ENCODE data around the gene SPC24.

The SPC24 gene

DNA sequence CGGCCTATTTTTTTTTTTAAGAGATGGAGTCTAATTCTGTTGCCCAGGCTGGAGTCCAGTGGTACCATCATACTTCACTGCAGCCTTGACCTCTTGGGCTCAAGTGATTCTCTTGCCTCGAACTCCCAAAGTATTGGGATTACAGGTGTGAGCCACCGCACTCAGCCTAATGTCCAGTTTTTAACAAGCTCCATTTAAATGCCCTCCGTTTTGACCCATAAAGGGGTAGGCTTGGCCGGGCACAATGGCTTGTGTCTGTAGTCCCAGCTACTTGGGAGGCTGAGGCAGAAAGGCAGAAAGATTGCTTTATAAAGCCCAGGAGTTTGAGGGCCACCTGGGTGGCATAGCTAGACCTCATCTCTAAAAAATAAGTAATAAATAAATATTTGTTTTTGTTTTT lies 54.5 kb downstream of the SPC24 start:
- no peak for DNase-seq
- no peak overlapping the region for H4K12ac ChIP-seq (ENCODE audit: low read depth, low read length)
- peaks cover 0 to under 1% of the 10 kb centered on the region in 2 experiments for H3K4me1 ChIP-seq (ENCODE audit: control insufficient read depth in 1 of 2, insufficient read depth in 2 of 2, low read length in 2 of 2)
- no CpG with 5 or more reads among the region's 5 CpGs for WGBS (ENCODE audit: extremely low coverage, insufficient coverage, insufficient read length)
- no peaks in the 10 kb centered on the region for H3K27me3 ChIP-seq (ENCODE audit: insufficient read depth, low read length)
- H3K14ac ChIP-seq (ENCODE audit: low read length) = no peak overlapping the region
- H4K91ac ChIP-seq (ENCODE audit: low read depth, low read length) = no peak overlapping the region
- no peak overlapping the region for H4K8ac ChIP-seq (ENCODE audit: low read depth, low read length)
- peaks cover 62 to 74% of the 10 kb centered on the region in 2 experiments for H3K36me3 ChIP-seq (ENCODE audit: control insufficient read depth in 1 of 2, insufficient read depth in 2 of 2, low read length in 2 of 2)
- no peak overlapping the region for H2AFZ ChIP-seq (ENCODE audit: insufficient read depth, low read length, poor library complexity)
- no peak overlapping the region for H3K27ac ChIP-seq (ENCODE audit: low read depth, low read length)
- no peak overlapping the region for H2BK12ac ChIP-seq (ENCODE audit: low read length)
- no peaks in the 10 kb centered on the region for H3K9me3 ChIP-seq (ENCODE audit: insufficient read depth, low read depth, low read length)
- H3K9ac ChIP-seq (ENCODE audit: low read length) = no peak overlapping the region
- H2BK5ac ChIP-seq (ENCODE audit: low read depth, low read length, poor library complexity) = no peak overlapping the region
- H3K18ac ChIP-seq (ENCODE audit: low read length) = no peak overlapping the region
- H3K4me3 ChIP-seq (ENCODE audit: low read depth, low read length) = no peak overlapping the region
- no peak overlapping the region for H3K23ac ChIP-seq (ENCODE audit: low read length)
- H3K4me2 ChIP-seq (ENCODE audit: low read length) = no peak overlapping the region
- peaks cover 7% of the 10 kb centered on the region for H3K79me2 ChIP-seq (ENCODE audit: control insufficient read depth, insufficient read depth, low read length, poor library complexity)
- H3K4ac ChIP-seq (ENCODE audit: low read depth, low read length) = no peak overlapping the region
- no peaks in the 10 kb centered on the region for H3K79me1 ChIP-seq (ENCODE audit: low read length)
- no peak overlapping the region for H2BK120ac ChIP-seq (ENCODE audit: insufficient read depth, low read length, poor library complexity)
- no peak overlapping the region for H2AK5ac ChIP-seq (ENCODE audit: low read length)

DNA sequence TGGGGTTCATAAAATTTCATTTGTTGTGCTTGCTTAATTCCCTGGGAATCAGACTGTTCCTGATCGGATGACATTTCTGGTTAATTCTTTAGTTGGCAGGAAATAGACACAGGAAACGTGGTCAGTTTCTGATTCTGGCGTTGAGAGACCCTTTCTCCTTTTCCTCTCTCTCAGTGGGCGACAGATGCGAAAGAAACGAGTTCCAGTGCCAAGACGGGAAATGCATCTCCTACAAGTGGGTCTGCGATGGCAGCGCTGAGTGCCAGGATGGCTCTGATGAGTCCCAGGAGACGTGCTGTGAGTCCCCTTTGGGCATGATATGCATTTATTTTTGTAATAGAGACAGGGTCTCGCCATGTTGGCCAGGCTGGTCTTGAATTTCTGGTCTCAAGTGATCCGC lies 55.5 kb downstream of the SPC24 start:
- no CpG with 5 or more reads among the region's 12 CpGs for WGBS (ENCODE audit: extremely low coverage, insufficient coverage, insufficient read length)
- no peak overlapping the region for H2BK5ac ChIP-seq (ENCODE audit: low read depth, low read length, poor library complexity)

DNA sequence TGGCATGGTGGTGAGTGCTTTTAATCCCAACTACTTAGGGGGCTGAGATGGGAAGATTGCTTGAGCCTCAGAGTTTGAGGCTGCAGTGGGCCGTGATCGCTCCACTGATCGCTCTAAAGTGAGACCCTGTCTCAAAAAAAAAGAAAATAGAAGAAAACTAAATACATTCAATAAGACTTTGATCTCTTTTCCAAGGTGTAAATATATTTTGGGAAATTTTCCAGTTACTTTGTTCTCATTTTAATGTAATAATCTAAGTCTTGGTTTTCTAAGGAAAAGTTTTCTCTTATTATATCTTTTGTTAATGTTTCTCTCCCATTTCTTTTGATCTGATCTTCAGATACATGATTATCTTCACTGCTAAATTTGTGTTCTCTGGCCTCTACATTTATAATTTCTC lies 56.7 kb downstream of the SPC24 start:
- Histone ChIP-seq H3K4me2 (ENCODE audit: low read length) (no peak overlapping the region), H3K18ac (ENCODE audit: low read length) (no peak overlapping the region), H2BK120ac (ENCODE audit: insufficient read depth, low read length, poor library complexity) (no peak overlapping the region), H3K9ac (ENCODE audit: low read length) (no peak overlapping the region), H3K4me1 (ENCODE audit: control insufficient read depth in 1 of 2, insufficient read depth in 2 of 2, low read length in 2 of 2) (peaks cover 6 to 9% of the 10 kb centered on the region in 2 experiments), H3K9me3 (ENCODE audit: insufficient read depth, low read depth, low read length) (no peaks in the 10 kb centered on the region), H4K12ac (ENCODE audit: low read depth, low read length) (no peak overlapping the region), H3K4me3 (ENCODE audit: low read depth, low read length) (no peak overlapping the region), H3K14ac (ENCODE audit: low read length) (no peak overlapping the region), H2BK12ac (ENCODE audit: low read length) (no peak overlapping the region), H4K8ac (ENCODE audit: low read depth, low read length) (no peak overlapping the region), H2BK5ac (ENCODE audit: low read depth, low read length, poor library complexity) (no peak overlapping the region), H3K79me2 (ENCODE audit: control insufficient read depth, insufficient read depth, low read length, poor library complexity) (peaks cover 20% of the 10 kb centered on the region), H2AFZ (ENCODE audit: insufficient read depth, low read length, poor library complexity) (no peak overlapping the region), H3K4ac (ENCODE audit: low read depth, low read length) (no peak overlapping the region), H3K36me3 (ENCODE audit: control insufficient read depth in 1 of 2, insufficient read depth in 2 of 2, low read length in 2 of 2) (peaks cover 58 to 71% of the 10 kb centered on the region in 2 experiments), H2AK5ac (ENCODE audit: low read length) (no peak overlapping the region), H3K27ac (ENCODE audit: low read depth, low read length) (no peak overlapping the region), H3K23ac (ENCODE audit: low read length) (no peak overlapping the region), H3K79me1 (ENCODE audit: low read length) (no peaks in the 10 kb centered on the region), H3K27me3 (ENCODE audit: insufficient read depth, low read length) (no peaks in the 10 kb centered on the region), H4K91ac (ENCODE audit: low read depth, low read length) (no peak overlapping the region)
- no peak for DNase-seq
- WGBS (ENCODE audit: extremely low coverage, insufficient coverage, insufficient read length) = no CpG with 5 or more reads among the region's 3 CpGs

More for the DNA sequence above, 55.5 kb downstream of the SPC24 start:
- no peak overlapping the region for H2BK120ac ChIP-seq (ENCODE audit: insufficient read depth, low read length, poor library complexity)
- H4K8ac ChIP-seq (ENCODE audit: low read depth, low read length) = no peak overlapping the region
- no peak overlapping the region for H2AK5ac ChIP-seq (ENCODE audit: low read length)
- H3K14ac ChIP-seq (ENCODE audit: low read length) = no peak overlapping the region
- peaks cover 60 to 70% of the 10 kb centered on the region in 2 experiments for H3K36me3 ChIP-seq (ENCODE audit: control insufficient read depth in 1 of 2, insufficient read depth in 2 of 2, low read length in 2 of 2)
- no peak overlapping the region for H4K91ac ChIP-seq (ENCODE audit: low read depth, low read length)
- no peak overlapping the region for H3K23ac ChIP-seq (ENCODE audit: low read length)
- H3K27ac ChIP-seq (ENCODE audit: low read depth, low read length) = no peak overlapping the region
- no peak overlapping the region for H2BK12ac ChIP-seq (ENCODE audit: low read length)
- no peak overlapping the region for H3K9ac ChIP-seq (ENCODE audit: low read length)
- peak overlapping the region; percentile 0 for H3K4ac ChIP-seq (ENCODE audit: low read depth, low read length)
- no peak overlapping the region for H3K18ac ChIP-seq (ENCODE audit: low read length)
- H3K9me3 ChIP-seq (ENCODE audit: insufficient read depth, low read depth, low read length) = no peaks in the 10 kb centered on the region
- DNase-seq = no peak
- H4K12ac ChIP-seq (ENCODE audit: low read depth, low read length) = no peak overlapping the region
- peaks cover 0 to 2% of the 10 kb centered on the region in 2 experiments for H3K4me1 ChIP-seq (ENCODE audit: control insufficient read depth in 1 of 2, insufficient read depth in 2 of 2, low read length in 2 of 2)
- peaks cover 13% of the 10 kb centered on the region for H3K79me2 ChIP-seq (ENCODE audit: control insufficient read depth, insufficient read depth, low read length, poor library complexity)
- H2AFZ ChIP-seq (ENCODE audit: insufficient read depth, low read length, poor library complexity) = no peak overlapping the region
- H3K4me2 ChIP-seq (ENCODE audit: low read length) = no peak overlapping the region
- H3K4me3 ChIP-seq (ENCODE audit: low read depth, low read length) = no peak overlapping the region
- no peaks in the 10 kb centered on the region for H3K27me3 ChIP-seq (ENCODE audit: insufficient read depth, low read length)
- H3K79me1 ChIP-seq (ENCODE audit: low read length) = no peaks in the 10 kb centered on the region

GRCh38 chr19:11098327-11098726 lies 57.3 kb downstream of the SPC24 start:
- no peak overlapping the region for H2BK12ac ChIP-seq (ENCODE audit: low read length)
- no peak overlapping the region for H3K18ac ChIP-seq (ENCODE audit: low read length)
- H2AFZ ChIP-seq (ENCODE audit: insufficient read depth, low read length, poor library complexity) = no peak overlapping the region
- WGBS (ENCODE audit: extremely low coverage, insufficient coverage, insufficient read length) = no CpG with 5 or more reads among the region's 2 CpGs
- no peaks in the 10 kb centered on the region for H3K9me3 ChIP-seq (ENCODE audit: insufficient read depth, low read depth, low read length)
- H3K4ac ChIP-seq (ENCODE audit: low read depth, low read length) = peak overlapping the region; percentile 65
- H4K8ac ChIP-seq (ENCODE audit: low read depth, low read length) = no peak overlapping the region
- peaks cover 6 to 14% of the 10 kb centered on the region in 2 experiments for H3K4me1 ChIP-seq (ENCODE audit: control insufficient read depth in 1 of 2, insufficient read depth in 2 of 2, low read length in 2 of 2)
- H3K4me2 ChIP-seq (ENCODE audit: low read length) = no peak overlapping the region
- H2BK5ac ChIP-seq (ENCODE audit: low read depth, low read length, poor library complexity) = no peak overlapping the region
- peaks cover 25% of the 10 kb centered on the region for H3K79me2 ChIP-seq (ENCODE audit: control insufficient read depth, insufficient read depth, low read length, poor library complexity)
- no peak overlapping the region for H3K27ac ChIP-seq (ENCODE audit: low read depth, low read length)
- H3K27me3 ChIP-seq (ENCODE audit: insufficient read depth, low read length) = no peaks in the 10 kb centered on the region
- no peak overlapping the region for H2AK5ac ChIP-seq (ENCODE audit: low read length)
- H3K79me1 ChIP-seq (ENCODE audit: low read length) = no peaks in the 10 kb centered on the region
- H3K36me3 ChIP-seq (ENCODE audit: control insufficient read depth in 1 of 2, insufficient read depth in 2 of 2, low read length in 2 of 2) = peaks cover 57 to 72% of the 10 kb centered on the region in 2 experiments
- no peak overlapping the region for H4K91ac ChIP-seq (ENCODE audit: low read depth, low read length)
- no peak overlapping the region for H3K23ac ChIP-seq (ENCODE audit: low read length)
- H4K12ac ChIP-seq (ENCODE audit: low read depth, low read length) = no peak overlapping the region
- no peak overlapping the region for H3K4me3 ChIP-seq (ENCODE audit: low read depth, low read length)
- H3K14ac ChIP-seq (ENCODE audit: low read length) = no peak overlapping the region
- H2BK120ac ChIP-seq (ENCODE audit: insufficient read depth, low read length, poor library complexity) = no peak overlapping the region
- H3K9ac ChIP-seq (ENCODE audit: low read length) = no peak overlapping the region
- DNase-seq = no peak
